Activated CD4-positive, alpha-beta T cell treated with anti-CD3 and anti-CD28 coated beads, Interleukin-2, amount 50 U/mL, for 24 hours (primary cell): ENCODE data around the gene LRRC73.
"Not testable (repeated sequence)": the region's sequence is repeated elsewhere in the genome, so short reads cannot be mapped to it uniquely, and the experiment has no call there.

Experiments
- DNase-seq, 2 donors: peaks; one replicate each; pipeline ENCODE4 v3.0.0-alpha.2; 2020; ENCODE audit warnings: low read depth in 1 of 2, low spot score in 1 of 2

LRRC73 gene

GRCh38 chr6:43511824-43512415, 1.8 kb upstream of the LRRC73 start:
- DNase-seq, result no peak

- no peak for DNase-seq
These were observed 649 bp upstream of the LRRC73 start for GRCh38 chr6:43510827-43511163.

GRCh38 chr6:43509142-43509983, 783 bp downstream of the LRRC73 start:
- DNase-seq, result no peak

GRCh38 chr6:43508481-43509141, 1.5 kb downstream of the LRRC73 start:
- DNase-seq, result no peak

- DNase-seq, result peak; percentile 69 to 74
These were observed 3.3 kb downstream of the LRRC73 start for GRCh38 chr6:43506667-43507471.

- DNase-seq, result no peak
These were observed 4.0 kb downstream of the LRRC73 start for GRCh38 chr6:43506171-43506570.

- no peak for DNase-seq
These were observed 4.4 kb downstream of the LRRC73 start for GRCh38 chr6:43505718-43506117.

GRCh38 chr6:43504756-43505593, 5.2 kb downstream of the LRRC73 start:
- DNase-seq, result no peak

GRCh38 chr6:43503443-43503842, 6.7 kb downstream of the LRRC73 start:
- DNase-seq, result no peak

- no peak for DNase-seq
These were observed 7.5 kb downstream of the LRRC73 start for GRCh38 chr6:43502666-43503065.

GRCh38 chr6:43500921-43501320, 9.2 kb downstream of the LRRC73 start:
- no peak for DNase-seq

- no peak for DNase-seq
These were observed 10.9 kb downstream of the LRRC73 start for GRCh38 chr6:43499028-43499815.

GRCh38 chr6:43498291-43498690, 11.9 kb downstream of the LRRC73 start:
- DNase-seq, result not testable (repeated sequence)

GRCh38 chr6:43497689-43498088, 12.5 kb downstream of the LRRC73 start:
- no peak for DNase-seq

GRCh38 chr6:43497129-43497396, 13.1 kb downstream of the LRRC73 start:
- no peak for DNase-seq

- DNase-seq, result no peak
These were observed 13.6 kb downstream of the LRRC73 start for GRCh38 chr6:43496370-43497128.

- no peak for DNase-seq
These were observed 14.7 kb downstream of the LRRC73 start for GRCh38 chr6:43495409-43495941.

GRCh38 chr6:43494766-43495165, 15.4 kb downstream of the LRRC73 start:
- DNase-seq, result no peak

GRCh38 chr6:43494321-43494720, 15.8 kb downstream of the LRRC73 start:
- DNase-seq, result no peak
